Suprapubic skin (tissue), 4 donors: ENCODE data around the gene NFKBIZ. TPM values are rescaled to one million over a fixed set of nuclear protein-coding genes. Genes with fewer than 3 reads are reported as not detected.
"Not testable (repeated sequence)": the region's sequence is repeated elsewhere in the genome, so short reads cannot be mapped to it uniquely, and the experiment has no call there.

Experiments
- DNase-seq, 2 donors: peaks; one replicate each; pipeline ENCODE4 v3.0.0-alpha.2; 2019; ENCODE audit warnings: low spot score in 2 of 2
- H3K27ac ChIP-seq: fragments of 200-600 bp; sonication (generic); one replicate; pipeline ENCODE4 v1.5.1; 2019
- H3K27me3 ChIP-seq: fragments of 200-600 bp; sonication (generic); one replicate; pipeline ENCODE4 v1.5.1; 2019
- H3K36me3 ChIP-seq: fragments of 200-600 bp; sonication (generic); one replicate; pipeline ENCODE4 v1.5.1; 2019
- H3K4me1 ChIP-seq: fragments of 200-600 bp; sonication (generic); one replicate; pipeline ENCODE4 v1.5.1; 2019
- H3K4me3 ChIP-seq: fragments of 200-600 bp; sonication (generic); one replicate; pipeline ENCODE4 v1.5.1; 2019; ENCODE audit warnings: mild to moderate bottlenecking
- H3K9me3 ChIP-seq: fragments of 200-600 bp; sonication (generic); one replicate; pipeline ENCODE4 v1.5.1; 2019
- CTCF ChIP-seq, 2 donors: fragments of 200-600 bp in 1 of 2; fragments of 450-650 bp in 1 of 2; sonication (generic) in 1 of 2; IDR thresholded peaks; one replicate each; pipeline ENCODE4 v1.5.1; 2016 to 2019; ENCODE audit warnings: antibody characterized with exemption in 2 of 2, mild to moderate bottlenecking in 1 of 2, moderate library complexity in 1 of 2
- EP300 ChIP-seq: sonication (generic); formaldehyde crosslinking; IDR thresholded peaks from one replicate; pipeline ENCODE4 v1.6.1; 2017; ENCODE audit warnings: antibody characterized with exemption
- POLR2A ChIP-seq, 2 donors: fragments of 450-650 bp; IDR thresholded peaks; one replicate each; pipeline ENCODE4 v1.6.1; 2017; ENCODE audit warnings: antibody characterized with exemption in 2 of 2, mild to moderate bottlenecking in 2 of 2, moderate library complexity in 2 of 2
- POLR2AphosphoS5 ChIP-seq, 3 donors: sonication (generic); formaldehyde crosslinking; IDR thresholded peaks; one replicate each; pipeline ENCODE4 v1.6.1; 2017; ENCODE audit warnings: antibody characterized with exemption in 3 of 3
- WGBS: methylation state at CpG from one replicate; pipeline ENCODE4 v1.1.5; 2018; 5-methylcytosine and 5-hydroxymethylcytosine counted together
- total RNA-seq, 4 donors: library from RNA; depleted of rRNA; stranded (reverse); fragments of >200 nt; gene quantifications; one replicate each; pipeline ENCODE4 v1.1.0, GENCODE V29; 2016

Gene NFKBIZ
- total RNA-seq, 4 donors from 2014 or later, result 142 to 311 (median 159) TPM

- WGBS, result 57% methylated on average over 5 of the region's 5 CpGs
- no peak overlapping the region for H3K27ac ChIP-seq
Observed at GRCh38 chr3:101898752-101899169, 49.4 kb downstream of the NFKBIZ start.

GRCh38 chr3:101900316-101900715 lies 51.0 kb downstream of the NFKBIZ start:
- Histone ChIP-seq H3K4me3 (no peak overlapping the region), H3K36me3 (no peaks in the 10 kb centered on the region), H3K27ac (no peak overlapping the region), H3K4me1 (no peaks in the 10 kb centered on the region), H3K27me3 (no peaks in the 10 kb centered on the region), H3K9me3 (no peaks in the 10 kb centered on the region)
- no peak for DNase-seq
- TF ChIP-seq CTCF (IDR thresholded peaks at IDR 0.05) (no peak), POLR2A (IDR thresholded peaks at IDR 0.05) (no peak), EP300 (no peak), POLR2AphosphoS5 (IDR thresholded peaks at IDR 0.05) (no peak)
- 96% methylated on average over 1 of the region's 1 CpG for WGBS

More at GRCh38 chr3:101898752-101899169, 49.4 kb downstream of the NFKBIZ start:
- no peaks in the 10 kb centered on the region for H3K4me1 ChIP-seq
- no peak for DNase-seq
- H3K36me3 ChIP-seq, result no peaks in the 10 kb centered on the region
- H3K4me3 ChIP-seq, result no peak overlapping the region
- no peaks in the 10 kb centered on the region for H3K27me3 ChIP-seq
- H3K9me3 ChIP-seq, result no peaks in the 10 kb centered on the region
- TF ChIP-seq CTCF (IDR thresholded peaks at IDR 0.05) (no peak), POLR2AphosphoS5 (IDR thresholded peaks at IDR 0.05) (no peak), POLR2A (IDR thresholded peaks at IDR 0.05) (no peak), EP300 (no peak)

GRCh38 chr3:101900736-101901135 lies 51.4 kb downstream of the NFKBIZ start:
- no peak overlapping the region for H3K4me3 ChIP-seq
- WGBS, result 91% methylated on average over 2 of the region's 2 CpGs
- no peaks in the 10 kb centered on the region for H3K9me3 ChIP-seq
- no peaks in the 10 kb centered on the region for H3K36me3 ChIP-seq
- TF ChIP-seq POLR2AphosphoS5 (IDR thresholded peaks at IDR 0.05), result no peak
- no peak for TF ChIP-seq CTCF (IDR thresholded peaks at IDR 0.05)
- no peak for TF ChIP-seq EP300
- TF ChIP-seq POLR2A (IDR thresholded peaks at IDR 0.05), result no peak
- DNase-seq, result no peak
- no peak overlapping the region for H3K27ac ChIP-seq
- no peaks in the 10 kb centered on the region for H3K4me1 ChIP-seq
- no peaks in the 10 kb centered on the region for H3K27me3 ChIP-seq

- WGBS, result 77% methylated on average over 1 of the region's 1 CpG
- H3K9me3 ChIP-seq, result no peaks in the 10 kb centered on the region
- TF ChIP-seq POLR2AphosphoS5 (IDR thresholded peaks at IDR 0.05) (no peak), EP300 (no peak), POLR2A (IDR thresholded peaks at IDR 0.05) (no peak), CTCF (IDR thresholded peaks at IDR 0.05) (no peak)
- H3K36me3 ChIP-seq, result no peaks in the 10 kb centered on the region
- H3K27me3 ChIP-seq, result no peaks in the 10 kb centered on the region
- no peak overlapping the region for H3K4me3 ChIP-seq
- DNase-seq, result no peak
- no peaks in the 10 kb centered on the region for H3K4me1 ChIP-seq
- no peak overlapping the region for H3K27ac ChIP-seq
Observed at GRCh38 chr3:101902041-101902440, 52.7 kb downstream of the NFKBIZ start.

GRCh38 chr3:101903451-101903871 lies 54.1 kb downstream of the NFKBIZ start:
- Histone ChIP-seq H3K27ac (no peak overlapping the region), H3K9me3 (no peaks in the 10 kb centered on the region), H3K4me3 (no peak overlapping the region), H3K36me3 (no peaks in the 10 kb centered on the region), H3K27me3 (no peaks in the 10 kb centered on the region), H3K4me1 (no peaks in the 10 kb centered on the region)
- WGBS, result 63% methylated on average over 3 of the region's 3 CpGs
- no peak for DNase-seq
- TF ChIP-seq POLR2AphosphoS5 (IDR thresholded peaks at IDR 0.05), result no peak
- no peak for TF ChIP-seq POLR2A (IDR thresholded peaks at IDR 0.05)
- no peak for TF ChIP-seq EP300
- no peak for TF ChIP-seq CTCF (IDR thresholded peaks at IDR 0.05)

- 91% methylated on average over 1 of the region's 1 CpG for WGBS
- H3K4me1 ChIP-seq, H3K27me3 ChIP-seq, DNase-seq, H3K4me3 ChIP-seq, H3K27ac ChIP-seq, H3K36me3 ChIP-seq, H3K9me3 ChIP-seq: not testable (repeated sequence)
Observed at GRCh38 chr3:101905573-101905972, 56.3 kb downstream of the NFKBIZ start.
